ENCODE results near the gene DACT3.

Gene DACT3

DNA sequence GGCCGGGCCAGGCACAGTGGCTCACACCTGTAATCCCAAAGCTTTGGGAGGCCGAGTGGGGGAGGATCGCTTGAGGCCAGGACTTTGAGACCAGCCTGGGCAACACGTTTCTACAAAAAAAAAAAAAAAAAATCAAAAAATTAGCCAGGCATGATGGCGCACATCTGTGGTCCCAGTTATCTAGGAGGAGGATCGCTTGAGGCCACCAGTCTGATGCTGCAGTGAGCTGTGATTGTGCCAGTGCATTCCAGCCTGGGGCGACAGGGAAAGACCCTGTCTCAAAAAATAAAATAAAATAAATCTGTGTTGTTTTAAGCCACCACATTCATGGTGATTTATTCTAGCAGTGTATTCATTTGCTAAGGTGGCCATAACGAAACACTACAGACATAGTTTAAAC, 4.1 kb upstream of the DACT3 start:
- DNase-seq: no peak

GRCh38 chr19:46661735-46662592, 982 bp upstream of the DACT3 start:
- peak; percentile 40 to 81 for DNase-seq

- DNase-seq: peak in 1 of 2 experiments; percentile 30
Observed at GRCh38 chr19:46660551-46661019, 397 bp downstream of the DACT3 start.

DNA sequence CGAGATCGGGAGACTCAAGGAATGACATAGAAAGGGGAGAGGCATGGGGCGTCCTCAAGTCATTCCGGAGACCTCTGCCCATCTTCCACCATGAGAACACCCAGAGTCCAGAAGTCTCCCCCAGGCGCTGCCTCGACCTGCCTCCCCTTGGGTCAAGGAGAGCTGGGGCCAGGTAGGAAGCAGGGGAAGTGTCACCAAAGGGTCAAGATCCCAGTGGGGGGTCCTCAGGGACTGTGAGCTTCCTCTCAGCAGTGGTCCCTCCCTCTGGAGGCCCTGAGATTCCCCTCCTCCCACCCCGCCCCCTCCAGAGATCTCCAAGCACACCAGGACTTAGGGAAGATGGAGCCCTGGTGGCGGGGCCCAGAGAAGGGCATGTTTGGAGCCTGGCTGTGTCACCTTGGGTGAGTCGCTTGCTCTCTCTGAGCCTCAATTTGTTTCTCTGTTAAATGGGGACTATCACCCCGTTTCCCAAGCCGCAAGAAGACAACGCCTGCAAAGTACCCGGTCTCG, 919 bp downstream of the DACT3 start:
- DNase-seq: peak; percentile 20 to 22

- DNase-seq: peak in 1 of 2 experiments; percentile 24
Observed at GRCh38 chr19:46659151-46660007, 1.6 kb downstream of the DACT3 start.

- no peak for DNase-seq
Observed at GRCh38 chr19:46656541-46656940, 4.4 kb downstream of the DACT3 start.

- no peak for DNase-seq
Observed at GRCh38 chr19:46654621-46655152, 6.3 kb downstream of the DACT3 start.

- DNase-seq: no peak
Observed at GRCh38 chr19:46650445-46650844, 10.5 kb downstream of the DACT3 start.

- DNase-seq: no peak
Observed at GRCh38 chr19:46648961-46649960, 11.7 kb downstream of the DACT3 start.

DNA sequence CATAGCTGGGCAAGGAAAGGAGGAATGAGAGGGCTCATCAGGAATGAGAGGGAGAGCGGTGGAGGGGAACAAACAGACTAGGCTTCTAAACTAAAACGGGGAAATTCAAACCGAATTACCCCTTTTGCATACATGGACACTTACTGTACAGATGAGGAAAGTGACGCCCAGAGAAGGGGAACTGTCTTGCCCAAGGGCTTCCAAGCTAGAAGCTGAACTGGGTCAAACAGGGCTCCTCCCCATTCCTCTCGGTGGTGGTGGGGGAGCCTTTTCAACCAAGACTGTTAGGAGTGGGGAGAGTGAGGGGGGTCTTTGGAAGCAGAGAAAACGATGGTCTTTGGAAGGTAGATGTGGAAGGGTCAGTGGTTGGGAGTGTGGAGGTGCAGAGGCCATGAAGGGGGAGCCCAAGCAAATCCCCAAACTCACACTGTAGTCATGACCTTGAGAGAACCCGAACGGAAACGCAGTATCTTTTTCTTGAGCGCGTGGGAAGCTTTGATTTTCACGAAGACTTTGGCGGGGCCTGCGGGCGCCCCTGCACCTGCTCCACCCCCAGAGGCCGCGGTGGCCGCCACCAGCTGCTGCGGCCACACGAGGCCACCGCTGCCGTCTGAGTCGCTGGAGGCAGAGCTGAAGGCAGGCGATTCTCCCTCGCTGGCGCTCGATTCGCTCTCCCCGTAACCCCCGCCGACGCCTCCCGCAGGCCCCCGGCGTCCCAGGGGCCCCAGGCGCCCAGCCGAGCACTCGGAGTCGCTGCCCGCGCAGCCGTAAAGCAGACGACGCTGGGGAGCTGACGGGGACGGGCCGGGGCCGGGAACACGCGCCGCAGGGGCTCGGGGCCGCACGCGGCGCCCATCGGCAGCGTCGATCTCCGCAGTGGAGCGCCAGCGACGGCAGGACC, 12.7 kb downstream of the DACT3 start:
- no peak for DNase-seq

- DNase-seq: no peak
Observed at GRCh38 chr19:46646402-46646801, 14.6 kb downstream of the DACT3 start.

GRCh38 chr19:46644720-46645119, 16.3 kb downstream of the DACT3 start:
- no peak for DNase-seq

GRCh38 chr19:46640656-46641055, 20.3 kb downstream of the DACT3 start:
- no peak for DNase-seq

DNA sequence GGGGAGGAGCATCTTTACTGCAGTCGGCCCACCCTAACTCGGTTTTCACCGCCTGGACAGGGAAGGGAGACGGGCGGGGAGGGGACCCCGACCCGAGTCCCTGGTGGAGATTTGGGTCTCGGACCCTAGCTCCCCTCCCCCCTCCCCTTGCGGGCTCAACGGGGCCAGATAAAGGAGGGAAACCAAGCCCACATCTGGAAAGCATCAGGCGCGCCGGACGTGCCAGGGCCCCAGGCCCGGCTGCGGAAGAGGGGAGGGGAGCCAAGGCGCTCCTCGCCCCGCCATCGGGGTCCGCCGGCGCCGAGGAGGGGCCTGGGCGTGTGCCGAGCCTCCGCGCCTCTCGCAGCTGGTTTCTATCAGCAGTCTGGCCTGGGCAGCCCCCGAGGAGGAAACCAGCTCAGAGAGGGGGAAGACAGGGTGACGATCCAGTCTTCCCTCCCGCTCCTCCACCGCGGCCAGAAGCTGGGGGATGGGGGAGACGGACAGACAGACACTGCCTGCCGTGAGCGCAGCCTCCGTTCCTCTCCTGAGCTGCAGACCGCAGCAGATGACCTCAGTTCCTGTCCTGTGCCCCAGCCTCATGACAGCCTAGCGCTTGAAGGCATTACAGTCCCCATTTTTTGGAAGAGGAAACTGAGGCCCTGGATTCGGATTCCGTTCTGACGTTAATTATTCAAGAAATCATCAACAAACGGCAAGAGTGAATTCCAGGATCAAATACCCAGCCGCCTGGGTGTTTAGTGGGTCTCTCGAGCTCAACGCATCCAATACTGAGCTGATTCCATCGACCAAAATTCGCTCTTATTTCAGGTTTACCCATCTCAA, 21.4 kb downstream of the DACT3 start:
- DNase-seq: no peak

DNA sequence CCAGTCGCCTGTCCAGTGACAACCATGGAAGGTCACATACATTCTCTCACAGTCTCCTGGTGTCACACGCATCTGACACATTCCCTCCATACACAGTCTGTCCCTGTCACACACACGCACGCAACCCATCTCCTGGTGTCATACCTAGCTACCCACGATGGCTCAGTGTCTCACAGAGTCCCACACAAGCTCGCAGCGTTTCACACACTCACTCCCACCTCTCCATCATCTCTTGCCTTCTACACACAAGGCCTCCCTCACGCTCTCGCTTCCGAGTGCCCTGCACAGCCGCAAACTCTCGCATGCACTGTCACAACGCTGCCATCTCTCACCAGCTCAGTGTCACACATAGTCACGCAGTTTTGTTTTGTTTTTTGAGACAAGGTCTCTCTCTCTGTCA, 23.8 kb downstream of the DACT3 start:
- DNase-seq: no peak

DNA sequence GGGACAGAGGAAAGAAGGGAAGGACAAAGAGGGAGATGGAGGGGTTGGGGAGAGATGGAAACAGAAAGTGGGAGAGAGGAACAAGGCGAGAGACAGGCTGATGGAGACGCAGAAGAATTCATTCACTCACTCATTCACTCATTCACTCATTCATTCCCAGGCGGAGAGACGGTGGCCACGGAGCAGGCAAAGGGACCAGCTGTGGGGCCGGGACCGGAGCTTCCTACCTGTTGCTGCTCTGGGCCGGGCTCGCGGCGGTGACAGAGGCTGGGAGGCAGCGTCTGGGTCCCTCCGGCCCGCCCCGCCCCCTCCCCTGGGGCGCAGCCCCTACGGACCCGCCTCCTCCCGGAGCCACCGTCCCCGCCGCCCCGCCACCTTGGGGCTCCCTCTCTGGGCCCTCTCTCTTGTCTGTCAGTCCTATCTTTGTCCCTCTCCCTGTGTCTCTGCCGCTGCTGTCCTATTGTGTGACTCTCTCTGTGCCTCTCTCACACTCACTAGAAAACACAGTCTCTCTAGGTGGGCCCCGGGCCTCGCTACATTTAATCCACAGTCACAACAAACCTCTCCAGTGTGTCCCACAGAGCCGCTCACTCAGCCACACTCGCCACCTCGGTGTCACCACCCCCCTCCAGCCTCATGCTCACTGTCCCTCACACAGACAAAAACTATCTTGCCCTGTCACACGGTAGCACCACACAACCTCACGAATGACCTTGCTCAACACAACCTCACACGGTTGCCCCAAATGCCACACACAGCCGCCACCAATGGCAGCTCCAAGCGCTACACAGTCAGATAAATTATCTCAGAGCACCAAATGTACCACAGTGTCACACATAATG, 24.8 kb downstream of the DACT3 start, which contains the start of gene GNG8:
TSS of gene GNG8 (minus strand) at position 283 of the 842 bp plus-strand sequence. CDS start 1,520 bp downstream, outside the sequence.
- DNase-seq: no peak

- peak; percentile 54 to 81 for DNase-seq
Observed at GRCh38 chr19:46634656-46635218, 26.2 kb downstream of the DACT3 start.

DNA sequence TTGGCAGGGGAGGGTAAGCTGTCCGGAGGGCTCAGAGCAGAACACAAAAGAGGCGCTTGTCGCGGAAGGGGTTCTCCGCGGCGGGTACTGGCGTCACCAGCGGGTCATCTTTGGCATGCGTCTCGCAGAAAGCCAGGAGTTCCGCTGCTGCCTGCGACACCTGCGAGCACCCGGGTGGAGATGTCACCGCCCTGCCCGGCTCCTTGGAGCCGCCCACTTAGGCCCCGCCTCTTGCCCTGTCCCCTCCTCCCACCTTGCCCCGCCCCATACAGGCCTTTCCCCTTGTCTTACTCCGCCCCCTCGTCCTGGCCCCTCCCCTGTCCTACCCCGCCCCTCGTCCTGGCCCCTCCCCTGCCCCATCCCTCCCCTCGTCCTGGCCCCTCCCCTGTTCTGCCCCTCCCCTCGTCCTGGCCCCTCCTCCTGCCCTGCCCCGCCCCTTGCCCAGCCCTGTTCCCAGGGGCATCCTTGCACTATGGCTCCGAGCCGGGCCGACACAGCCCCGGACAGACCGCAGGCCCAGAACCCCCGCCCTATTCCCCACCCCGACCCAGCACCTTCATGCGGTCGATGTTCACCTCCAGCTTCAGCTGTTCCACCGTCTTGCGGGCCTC, 26.8 kb downstream of the DACT3 start:
- DNase-seq: peak; percentile 63 to 66
